B cell (primary cell): ENCODE results near the gene PCDH1. TPM values are rescaled to one million over a fixed set of nuclear protein-coding genes. Genes with fewer than 3 reads are reported as not detected.

Experiments
- ATAC-seq: fragments of 200-7000 bp; cut with Tn5 transposase; one replicate; pipeline ENCODE4 v1.10.0; 2021; ENCODE audit warnings: low read depth, mild to moderate bottlenecking, moderate number of reproducible peaks, moderate library complexity
- CTCF ChIA-PET: fragments of 350-600 bp; sonication (Branson Sonifier 250); formaldehyde crosslinking; loops from one replicate; lab custom pipeline; 2021; ENCODE audit warnings: antibody characterized with exemption, inconsistent platforms; lab: Charles Lee
- POLR2A ChIA-PET: fragments of 350-600 bp; sonication (Branson Sonifier 250); formaldehyde crosslinking; loops from one replicate; lab custom pipeline; 2021; ENCODE audit warnings: antibody characterized with exemption; lab: Charles Lee
- DNase-seq: peaks from one replicate; pipeline ENCODE4 v3.0.0; 2013
- H2AFZ ChIP-seq: 2 replicates; pipeline ENCODE4 v1.6.1; 2012; ENCODE audit warnings: mild to moderate bottlenecking, low read depth, low read length; ENCODE audit not compliant: insufficient read depth, poor library complexity, severe bottlenecking
- H3K27ac ChIP-seq, 2 donors: 1 replicate in 1 of 2; 2 replicates in 1 of 2; pipeline ENCODE4 v1.5.1; 2012 to 2013; ENCODE audit warnings: low read length in 2 of 2, mild to moderate bottlenecking in 2 of 2, moderate library complexity in 1 of 2
- H3K27me3 ChIP-seq, 4 experiments: fragments of 200-600 bp in 1 of 4; sonication (generic) in 1 of 4; replicated peaks in 1 of 4; 1 replicate in 2 of 4; 2 replicates in 2 of 4; pipeline versions ENCODE4 v1.6.1 to v1.7.0; 2013 to 2016; ENCODE audit warnings: low read length in 3 of 4, mild to moderate bottlenecking in 2 of 4, mixed read lengths in 1 of 4, moderate library complexity in 1 of 4; ENCODE audit not compliant: insufficient read depth in 4 of 4, control insufficient read depth in 3 of 4; ENCODE audit errors: control extremely low read depth in 1 of 4
- H3K36me3 ChIP-seq, 2 experiments: replicated peaks in 1 of 2; 1 replicate in 1 of 2; 2 replicates in 1 of 2; pipeline versions ENCODE4 v1.6.1 to v1.7.1; 2013; ENCODE audit warnings: low read length in 1 of 2; ENCODE audit not compliant: insufficient read depth in 2 of 2, control insufficient read depth in 1 of 2; ENCODE audit errors: control extremely low read depth in 1 of 2, extremely low read depth in 1 of 2
- H3K4me1 ChIP-seq, 2 donors: fragments of 200-600 bp in 1 of 2; sonication (generic) in 1 of 2; 1 replicate in 1 of 2; 2 replicates in 1 of 2; pipeline versions ENCODE4 v1.5.1 to v1.6.1; 2013 to 2017; ENCODE audit warnings: low read length in 2 of 2; ENCODE audit not compliant: control insufficient read depth in 2 of 2, insufficient read depth in 2 of 2
- H3K4me2 ChIP-seq: replicated peaks from 2 replicates; pipeline ENCODE3; 2012; ENCODE audit warnings: mild to moderate bottlenecking, low read depth, low read length; ENCODE audit not compliant: poor library complexity, severe bottlenecking
- H3K4me3 ChIP-seq, 5 experiments: fragments of 200-600 bp in 1 of 5; sonication (generic) in 1 of 5; 1 replicate in 3 of 5; 2 replicates in 2 of 5; pipeline versions ENCODE4 v1.5.1 to v1.7.0; 2011 to 2016; ENCODE audit warnings: low read length in 4 of 5, mild to moderate bottlenecking in 4 of 5, low read depth in 2 of 5, control low read depth in 1 of 5, moderate library complexity in 1 of 5; ENCODE audit not compliant: insufficient read depth in 1 of 5; ENCODE audit errors: control extremely low read depth in 1 of 5, extremely low read depth in 1 of 5
- H3K79me2 ChIP-seq: fragments of 200-600 bp; sonication (generic); one replicate; pipeline ENCODE4 v1.6.0; 2016; ENCODE audit warnings: low read length; ENCODE audit not compliant: control insufficient read depth, insufficient read depth
- H3K9ac ChIP-seq: fragments of 200-600 bp; sonication (generic); 2 replicates; pipeline ENCODE4 v1.6.1; 2017; ENCODE audit warnings: mild to moderate bottlenecking, low read length, moderate library complexity
- H3K9me3 ChIP-seq, 3 donors: one replicate each; pipeline versions ENCODE4 v1.6.1 to v1.7.1; 2013; ENCODE audit warnings: low read length in 2 of 3; ENCODE audit not compliant: control insufficient read depth in 2 of 3, insufficient read depth in 1 of 3; ENCODE audit errors: control extremely low read depth in 1 of 3
- H4K20me1 ChIP-seq: 2 replicates; pipeline ENCODE4 v1.6.0; 2012; ENCODE audit warnings: mild to moderate bottlenecking, low read length; ENCODE audit not compliant: insufficient read depth, control insufficient read depth, poor library complexity, severe bottlenecking
- H3K27ac Mint-ChIP-seq: one replicate; pipeline ENCODE4 v1.8.0; 2021; ENCODE audit warnings: mixed read lengths
- H3K27me3 Mint-ChIP-seq: one replicate; pipeline ENCODE4 v1.8.0; 2021; ENCODE audit warnings: mixed read lengths
- H3K4me1 Mint-ChIP-seq: one replicate; pipeline ENCODE4 v1.8.0; 2021; ENCODE audit warnings: mixed read lengths
- H3K4me3 Mint-ChIP-seq: one replicate; pipeline ENCODE4 v1.8.0; 2021; ENCODE audit warnings: mixed read lengths
- H3K9me3 Mint-ChIP-seq: one replicate; pipeline ENCODE4 v1.8.0; 2022; ENCODE audit warnings: mixed read lengths; ENCODE audit not compliant: insufficient read depth
- EZH2 ChIP-seq: IDR thresholded peaks from 2 replicates; pipeline ENCODE4 v1.6.1; 2012; ENCODE audit warnings: borderline replicate concordance, low read depth, mild to moderate bottlenecking, moderate library complexity, low read length; ENCODE audit not compliant: insufficient read depth, poor library complexity, severe bottlenecking
- WGBS: methylation state at CpG from one replicate; pipeline ENCODE4 v1.1.5; 2013; ENCODE audit warnings: missing lambda C conversion rate; ENCODE audit not compliant: insufficient coverage; 5-methylcytosine and 5-hydroxymethylcytosine counted together
- intact Hi-C: fragments of 100-400 bp; cut with micrococcal nuclease; formaldehyde crosslinking; loops from one replicate; pipeline ENCODE4 v1.10.0; 2022
- polyA plus RNA-seq: library from polyadenylated mRNA; depleted of rRNA; stranded (reverse); fragments of >200 nt; gene quantifications from 2 replicates; pipeline ENCODE4 v1.2.3, GENCODE V29; 2012
- total RNA-seq, 2 donors: library from RNA; stranded (reverse); fragments of 120-200 nt in 1 of 2; gene quantifications; 1 replicate in 1 of 2; 2 replicates in 1 of 2; pipeline versions ENCODE4 v1.2.3 to v1.2.4, GENCODE V29; 2013 to 2022
- TF ChIP-seq, protein P1 (sequence below): fragments of 200-600 bp; IDR thresholded peaks from one replicate; pipeline ENCODE4 v1.8.0; 2022; ENCODE audit warnings: antibody characterized with exemption, mild to moderate bottlenecking

PCDH1 gene
- total and polyA plus RNA-seq, 2 donors (not counting 1 experiment from before 2014, with no cell fraction given), result 0.06 TPM; not detected in 1

DNA sequence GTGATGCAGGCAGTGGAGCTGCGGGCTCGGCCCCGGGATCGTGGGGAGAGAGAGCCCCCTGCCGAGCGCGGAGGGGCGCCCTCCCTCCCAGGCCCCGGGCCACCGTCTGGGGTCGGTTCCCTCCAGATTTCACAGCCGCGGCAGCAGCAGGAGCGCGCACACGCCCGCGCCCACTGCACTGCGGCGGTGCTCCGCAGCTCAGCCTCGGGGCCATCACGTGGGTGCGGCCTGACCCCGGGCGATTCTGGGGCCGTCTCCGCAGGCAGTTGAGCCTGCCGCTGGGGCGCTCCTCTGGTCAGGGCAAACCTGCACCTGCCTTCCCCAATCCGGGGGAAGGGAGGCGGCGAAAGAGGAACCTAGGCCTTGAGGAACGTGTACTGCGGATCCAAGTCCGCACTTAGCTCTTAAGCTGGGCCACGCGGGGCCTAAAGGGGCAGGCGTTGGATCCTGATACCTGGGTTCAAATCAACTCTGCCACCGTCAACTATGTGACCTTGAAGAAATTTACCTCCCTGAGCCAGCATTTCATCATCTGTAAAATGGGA, 36.1 kb upstream of the PCDH1 start:
- H3K27ac ChIP-seq, result no peak overlapping the region
- peak overlapping the region; percentile 58 for H3K9ac ChIP-seq
- peak overlapping the region; percentile 77 for H3K4me2 ChIP-seq
- no peaks in the 10 kb centered on the region for H3K36me3 ChIP-seq
- H3K27me3 ChIP-seq, result peaks cover 0 to 5% (median 3%) of the 10 kb centered on the region in 4 experiments
- no peaks in the 10 kb centered on the region for H3K79me2 ChIP-seq
- no peaks in the 10 kb centered on the region for H3K9me3 Mint-ChIP-seq
- no peak overlapping the region for H3K27ac Mint-ChIP-seq
- H3K27me3 Mint-ChIP-seq, result peaks cover 8% of the 10 kb centered on the region
- peak overlapping the region; percentile 32 to 56 (median 50) for H3K4me3 ChIP-seq
- POLR2A ChIA-PET, result interaction anchor here (1.0 to 1.5 kb wide), 3 partner anchors 9 to 55 kb away, joined by 3 to 4 read pairs (median 4); partner anchors contain the start of genes DELE1 and RNF14
- intact Hi-C loops, result loop anchor here (1.0 kb wide), 1 partner anchor 9 kb away; the partner anchor contains the start of gene DELE1
- H3K4me1 Mint-ChIP-seq, result peaks cover 38% of the 10 kb centered on the region
- no peak for TF ChIP-seq EZH2
- TF ChIP-seq, protein P1, sequence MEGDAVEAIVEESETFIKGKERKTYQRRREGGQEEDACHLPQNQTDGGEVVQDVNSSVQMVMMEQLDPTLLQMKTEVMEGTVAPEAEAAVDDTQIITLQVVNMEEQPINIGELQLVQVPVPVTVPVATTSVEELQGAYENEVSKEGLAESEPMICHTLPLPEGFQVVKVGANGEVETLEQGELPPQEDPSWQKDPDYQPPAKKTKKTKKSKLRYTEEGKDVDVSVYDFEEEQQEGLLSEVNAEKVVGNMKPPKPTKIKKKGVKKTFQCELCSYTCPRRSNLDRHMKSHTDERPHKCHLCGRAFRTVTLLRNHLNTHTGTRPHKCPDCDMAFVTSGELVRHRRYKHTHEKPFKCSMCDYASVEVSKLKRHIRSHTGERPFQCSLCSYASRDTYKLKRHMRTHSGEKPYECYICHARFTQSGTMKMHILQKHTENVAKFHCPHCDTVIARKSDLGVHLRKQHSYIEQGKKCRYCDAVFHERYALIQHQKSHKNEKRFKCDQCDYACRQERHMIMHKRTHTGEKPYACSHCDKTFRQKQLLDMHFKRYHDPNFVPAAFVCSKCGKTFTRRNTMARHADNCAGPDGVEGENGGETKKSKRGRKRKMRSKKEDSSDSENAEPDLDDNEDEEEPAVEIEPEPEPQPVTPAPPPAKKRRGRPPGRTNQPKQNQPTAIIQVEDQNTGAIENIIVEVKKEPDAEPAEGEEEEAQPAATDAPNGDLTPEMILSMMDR, result peak; percentile 30
- H3K4me1 ChIP-seq, result peaks cover 24 to 32% of the 10 kb centered on the region in 2 donors
- peak; percentile 70 for DNase-seq
- CTCF ChIA-PET, result interaction anchor here (0.6 to 3.8 kb wide), 12 partner anchors 8 to 249 kb away, joined by 3 to 16 read pairs (median 4); partner anchors contain the start of genes DELE1, PCDH1 and RNF14
- H2AFZ ChIP-seq, result peak overlapping the region; percentile 88
- no peaks in the 10 kb centered on the region for H4K20me1 ChIP-seq
- H3K9me3 ChIP-seq, result no peaks in the 10 kb centered on the region
- H3K4me3 Mint-ChIP-seq, result peak overlapping the region; percentile 66
- WGBS, result 2% methylated on average over 39 of the region's 40 CpGs
- ATAC-seq, result peak; percentile 90
